SK-N-DZ (cell line): ENCODE results near the gene TMEM242.

Source experiments
- DNase-seq: peaks from one replicate; pipeline ENCODE4 v3.0.0-alpha.2; 2015; ENCODE audit warnings: low spot score

TMEM242 gene

GRCh38 chr6:157253017-157253416, 70.3 kb downstream of the TMEM242 start:
- DNase-seq: no peak

- DNase-seq: no peak
Observed at GRCh38 chr6:157251586-157252247, 71.6 kb downstream of the TMEM242 start.

GRCh38 chr6:157249826-157250225, 73.5 kb downstream of the TMEM242 start:
- DNase-seq: no peak

GRCh38 chr6:157248264-157248663, 75.1 kb downstream of the TMEM242 start:
- no peak for DNase-seq

GRCh38 chr6:157246771-157247484, 76.4 kb downstream of the TMEM242 start:
- no peak for DNase-seq

- DNase-seq: no peak
Observed at GRCh38 chr6:157246048-157246630, 77.2 kb downstream of the TMEM242 start.

GRCh38 chr6:157245436-157245835, 77.9 kb downstream of the TMEM242 start:
- no peak for DNase-seq

- no peak for DNase-seq
Observed at GRCh38 chr6:157244780-157245179, 78.5 kb downstream of the TMEM242 start.

GRCh38 chr6:157244175-157244574, 79.1 kb downstream of the TMEM242 start:
- DNase-seq: no peak

GRCh38 chr6:157242791-157243190, 80.5 kb downstream of the TMEM242 start:
- DNase-seq: no peak

GRCh38 chr6:157240960-157241311, 82.4 kb downstream of the TMEM242 start:
- no peak for DNase-seq

GRCh38 chr6:157240059-157240959, 83.0 kb downstream of the TMEM242 start:
- DNase-seq: peak; percentile 53

- DNase-seq: no peak
Observed at GRCh38 chr6:157239671-157240058, 83.7 kb downstream of the TMEM242 start.
